Stimulated activated CD4-positive, alpha-beta T cell treated with anti-CD3 and anti-CD28 coated beads, Interleukin-15, amount 100 ng/mL, for 1 hour (primary cell): ENCODE measurements around the gene APOE.
"Not testable (repeated sequence)": the region's sequence is repeated elsewhere in the genome, so short reads cannot be mapped to it uniquely, and the experiment has no call there.

ENCODE experiments used
- DNase-seq, 2 donors: peaks; one replicate each; pipeline ENCODE4 v3.0.0-alpha.2; 2020; ENCODE audit warnings: low read depth in 1 of 2, low spot score in 1 of 2

APOE gene

DNA sequence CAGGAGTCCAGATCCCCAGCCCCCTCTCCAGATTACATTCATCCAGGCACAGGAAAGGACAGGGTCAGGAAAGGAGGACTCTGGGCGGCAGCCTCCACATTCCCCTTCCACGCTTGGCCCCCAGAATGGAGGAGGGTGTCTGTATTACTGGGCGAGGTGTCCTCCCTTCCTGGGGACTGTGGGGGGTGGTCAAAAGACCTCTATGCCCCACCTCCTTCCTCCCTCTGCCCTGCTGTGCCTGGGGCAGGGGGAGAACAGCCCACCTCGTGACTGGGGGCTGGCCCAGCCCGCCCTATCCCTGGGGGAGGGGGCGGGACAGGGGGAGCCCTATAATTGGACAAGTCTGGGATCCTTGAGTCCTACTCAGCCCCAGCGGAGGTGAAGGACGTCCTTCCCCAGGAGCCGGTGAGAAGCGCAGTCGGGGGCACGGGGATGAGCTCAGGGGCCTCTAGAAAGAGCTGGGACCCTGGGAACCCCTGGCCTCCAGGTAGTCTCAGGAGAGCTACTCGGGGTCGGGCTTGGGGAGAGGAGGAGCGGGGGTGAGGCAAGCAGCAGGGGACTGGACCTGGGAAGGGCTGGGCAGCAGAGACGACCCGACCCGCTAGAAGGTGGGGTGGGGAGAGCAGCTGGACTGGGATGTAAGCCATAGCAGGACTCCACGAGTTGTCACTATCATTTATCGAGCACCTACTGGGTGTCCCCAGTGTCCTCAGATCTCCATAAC, at the start of gene APOE:
Gene APOE, plus strand, starts transcription at position 360 of the 724 bp plus-strand sequence. CDS start 829 bp downstream, outside the sequence.
- DNase-seq, result no peak

GRCh38 chr19:44856421-44857083, 49.0 kb upstream of the APOE start:
- DNase-seq, result no peak

- no peak for DNase-seq
Observed at GRCh38 chr19:44857837-44858236, 47.8 kb upstream of the APOE start.

- not testable (repeated sequence) for DNase-seq
Observed at GRCh38 chr19:44861576-44861975, 44.0 kb upstream of the APOE start.

GRCh38 chr19:44863990-44864389, 41.6 kb upstream of the APOE start:
- no peak for DNase-seq

- no peak for DNase-seq
Observed at GRCh38 chr19:44865196-44865767, 40.3 kb upstream of the APOE start.

- no peak for DNase-seq
Observed at GRCh38 chr19:44866664-44867063, 38.9 kb upstream of the APOE start.

- DNase-seq, result no peak
Observed at GRCh38 chr19:44867578-44867977, 38.0 kb upstream of the APOE start.

- no peak for DNase-seq
Observed at GRCh38 chr19:44869733-44870470, 35.7 kb upstream of the APOE start.

GRCh38 chr19:44871809-44872208, 33.8 kb upstream of the APOE start:
- DNase-seq, result no peak

DNA sequence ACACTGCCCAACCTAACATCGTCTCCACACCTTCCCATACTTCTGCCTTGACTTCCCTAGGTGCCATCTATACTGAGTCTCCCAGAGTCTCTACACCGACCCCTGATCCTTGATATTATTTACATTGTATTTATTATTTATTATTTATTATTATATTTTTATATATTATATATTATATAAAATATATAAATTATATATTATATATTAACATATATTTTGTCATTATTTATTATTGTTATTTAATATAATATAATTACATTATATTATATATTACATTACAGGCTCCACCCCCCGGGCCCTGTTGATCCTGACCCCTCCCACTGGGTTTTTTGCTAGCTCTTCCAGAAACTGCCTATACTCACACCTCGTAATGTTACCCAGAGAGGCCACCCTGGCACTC, 32.9 kb upstream of the APOE start:
- DNase-seq, result no peak

- DNase-seq, result no peak
Observed at GRCh38 chr19:44874317-44874716, 31.3 kb upstream of the APOE start.

DNA sequence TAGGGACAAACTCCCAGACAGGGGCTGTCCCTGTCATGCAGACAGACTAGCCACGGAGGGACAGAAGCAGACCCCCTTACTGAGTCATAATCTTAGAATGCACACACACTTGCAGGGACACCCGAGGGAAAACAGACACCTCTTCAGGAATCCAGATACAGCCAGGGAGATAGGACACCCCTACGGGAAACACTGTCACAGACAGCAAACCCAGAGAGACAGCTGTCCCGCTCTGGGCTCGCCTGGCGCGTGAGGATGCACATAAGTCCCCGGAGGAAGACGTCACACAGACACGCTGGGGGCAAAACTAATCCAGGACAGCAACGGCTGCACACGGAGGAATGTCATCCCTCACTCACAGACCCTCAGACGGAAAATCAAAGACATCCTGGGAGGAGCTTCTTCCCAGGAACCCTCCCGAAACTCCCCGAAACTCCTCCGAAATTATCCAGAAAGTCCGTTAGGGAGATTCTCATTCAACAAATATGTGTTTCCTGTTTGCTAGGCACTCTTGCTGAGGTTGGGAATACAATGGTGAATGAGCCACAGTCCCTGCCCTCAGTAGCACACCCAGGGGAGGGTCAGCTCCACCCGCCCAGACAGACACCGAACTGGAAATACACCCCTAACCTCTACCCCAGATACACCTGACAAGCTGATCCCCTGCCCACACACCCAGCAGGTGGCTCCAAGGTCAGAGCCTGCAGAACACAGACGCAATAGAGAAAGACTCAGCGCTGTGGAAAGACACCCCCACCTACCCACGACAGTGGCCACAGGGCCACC, 29.7 kb upstream of the APOE start:
- no peak for DNase-seq

- DNase-seq, result no peak
Observed at GRCh38 chr19:44876930-44877535, 28.6 kb upstream of the APOE start.

DNA sequence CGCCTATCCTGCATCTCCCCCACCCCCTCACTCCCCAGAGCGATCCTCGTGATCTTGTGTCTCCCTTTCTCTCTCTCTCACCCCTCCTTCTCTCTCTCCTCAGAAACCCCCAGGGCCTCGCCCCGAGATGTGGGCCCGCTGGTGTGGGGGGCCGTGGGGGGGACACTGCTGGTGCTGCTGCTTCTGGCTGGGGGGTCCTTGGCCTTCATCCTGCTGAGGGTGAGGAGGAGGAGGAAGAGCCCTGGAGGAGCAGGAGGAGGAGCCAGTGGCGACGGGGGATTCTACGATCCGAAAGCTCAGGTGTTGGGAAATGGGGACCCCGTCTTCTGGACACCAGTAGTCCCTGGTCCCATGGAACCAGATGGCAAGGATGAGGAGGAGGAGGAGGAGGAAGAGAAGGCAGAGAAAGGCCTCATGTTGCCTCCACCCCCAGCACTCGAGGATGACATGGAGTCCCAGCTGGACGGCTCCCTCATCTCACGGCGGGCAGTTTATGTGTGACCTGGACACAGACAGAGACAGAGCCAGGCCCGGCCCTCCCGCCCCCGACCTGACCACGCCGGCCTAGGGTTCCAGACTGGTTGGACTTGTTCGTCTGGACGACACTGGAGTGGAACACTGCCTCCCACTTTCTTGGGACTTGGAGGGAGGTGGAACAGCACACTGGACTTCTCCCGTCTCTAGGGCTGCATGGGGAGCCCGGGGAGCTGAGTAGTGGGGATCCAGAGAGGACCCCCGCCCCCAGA, 27.3 kb upstream of the APOE start:
- no peak for DNase-seq

GRCh38 chr19:44879309-44880065, 26.1 kb upstream of the APOE start:
- DNase-seq, result no peak

DNA sequence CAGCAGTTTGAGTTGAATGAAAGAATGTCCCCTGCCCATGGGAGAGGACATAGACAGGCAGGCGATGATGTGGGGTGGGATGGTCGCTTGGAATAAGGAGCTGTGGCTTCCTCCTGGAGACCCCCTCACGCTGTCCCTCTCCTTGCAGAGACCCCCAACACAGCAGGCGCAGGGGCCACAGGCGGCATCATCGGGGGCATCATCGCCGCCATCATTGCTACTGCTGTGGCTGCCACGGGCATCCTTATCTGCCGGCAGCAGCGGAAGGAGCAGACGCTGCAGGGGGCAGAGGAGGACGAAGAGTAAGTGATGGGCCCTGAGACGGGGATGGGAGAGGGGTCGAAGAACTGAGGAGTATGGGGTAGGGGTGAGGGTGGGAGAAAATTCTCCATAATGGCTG, 23.5 kb upstream of the APOE start:
- DNase-seq, result no peak

GRCh38 chr19:44882619-44883397, 22.8 kb upstream of the APOE start:
- DNase-seq, result not testable (repeated sequence)
